ENCODE measurements around the gene WEE1. TPM values are rescaled to one million over a fixed set of nuclear protein-coding genes. Genes with fewer than 3 reads are reported as not detected.

WEE1 gene
- total and polyA plus RNA-seq, 2 experiments from 2014 or later = 50.7 to 149 TPM

DNA sequence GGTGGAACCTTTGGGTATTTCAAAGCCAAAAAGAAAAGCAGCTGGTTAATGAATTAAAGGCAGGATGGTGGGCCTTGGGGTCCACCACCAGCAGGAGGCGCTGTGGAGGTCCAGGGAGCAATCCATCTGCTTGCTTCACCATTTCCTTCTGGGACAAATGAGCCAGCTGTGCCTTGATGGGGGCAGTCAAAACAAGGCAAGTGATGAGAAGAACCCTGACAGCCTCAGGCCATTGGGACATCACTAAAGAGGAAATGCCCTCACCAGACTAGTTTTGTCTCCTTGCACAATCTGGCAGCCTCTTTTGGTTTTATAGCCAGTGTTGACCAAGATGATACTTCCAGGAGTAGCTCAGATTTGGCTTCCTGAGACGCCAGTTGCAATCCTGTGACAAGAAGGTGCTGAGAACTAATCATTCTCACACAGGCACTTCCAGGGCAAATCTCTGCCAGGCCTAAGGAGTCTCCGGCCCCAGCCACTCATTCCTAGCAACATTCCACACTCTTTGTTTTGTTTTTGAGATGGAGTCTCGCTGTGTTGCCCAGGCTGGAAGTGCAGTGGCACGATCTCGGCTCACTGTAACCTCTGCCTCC, 38.2 kb upstream of the WEE1 start:
- Mint-ChIP-seq H3K27me3 (ENCODE audit: insufficient read depth, low read depth, poor library complexity) (peaks cover 8% of the 10 kb centered on the region), H3K27ac (no peak overlapping the region), H3K36me3 (ENCODE audit: low read depth) (no peaks in the 10 kb centered on the region), H3K4me3 (no peak overlapping the region), H3K4me1 (peaks cover 22% of the 10 kb centered on the region), H3K9me3 (no peaks in the 10 kb centered on the region)
- peak; percentile 91 for DNase-seq (ENCODE audit: low spot score)
- Histone ChIP-seq H3K4me1 (ENCODE audit: insufficient read depth) (peaks cover 17% of the 10 kb centered on the region), H4K20me1 (replicated peaks; ENCODE audit: insufficient read depth) (no peaks in the 10 kb centered on the region), H3K9me2 (ENCODE audit: insufficient read depth) (no peaks in the 10 kb centered on the region), H3K27ac (ENCODE audit: low read depth) (peak overlapping the region; percentile 72; the same call in 1 of the 2 replicates), H3K79me2 (replicated peaks; ENCODE audit: insufficient read depth) (no peaks in the 10 kb centered on the region), H3K4me3 (no peak overlapping the region), H3K4me2 (no peak overlapping the region), H3K27me3 (ENCODE audit: insufficient read depth) (no peaks in the 10 kb centered on the region), H3K36me3 (ENCODE audit: insufficient read depth) (no peaks in the 10 kb centered on the region), H2AFZ (no peak overlapping the region), H3F3A (replicated peaks; ENCODE audit: low read depth) (no peaks in the 10 kb centered on the region)
- ATAC-seq = peak; percentile 74
- TF ChIP-seq, protein P1, sequence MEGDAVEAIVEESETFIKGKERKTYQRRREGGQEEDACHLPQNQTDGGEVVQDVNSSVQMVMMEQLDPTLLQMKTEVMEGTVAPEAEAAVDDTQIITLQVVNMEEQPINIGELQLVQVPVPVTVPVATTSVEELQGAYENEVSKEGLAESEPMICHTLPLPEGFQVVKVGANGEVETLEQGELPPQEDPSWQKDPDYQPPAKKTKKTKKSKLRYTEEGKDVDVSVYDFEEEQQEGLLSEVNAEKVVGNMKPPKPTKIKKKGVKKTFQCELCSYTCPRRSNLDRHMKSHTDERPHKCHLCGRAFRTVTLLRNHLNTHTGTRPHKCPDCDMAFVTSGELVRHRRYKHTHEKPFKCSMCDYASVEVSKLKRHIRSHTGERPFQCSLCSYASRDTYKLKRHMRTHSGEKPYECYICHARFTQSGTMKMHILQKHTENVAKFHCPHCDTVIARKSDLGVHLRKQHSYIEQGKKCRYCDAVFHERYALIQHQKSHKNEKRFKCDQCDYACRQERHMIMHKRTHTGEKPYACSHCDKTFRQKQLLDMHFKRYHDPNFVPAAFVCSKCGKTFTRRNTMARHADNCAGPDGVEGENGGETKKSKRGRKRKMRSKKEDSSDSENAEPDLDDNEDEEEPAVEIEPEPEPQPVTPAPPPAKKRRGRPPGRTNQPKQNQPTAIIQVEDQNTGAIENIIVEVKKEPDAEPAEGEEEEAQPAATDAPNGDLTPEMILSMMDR (conservative IDR thresholded peaks at IDR 0.05; ENCODE audit: low read depth in 2 of 2) = peak; percentile 95 to 100
- TF ChIP-seq CREB1 (CRISPR knock-in tag; IDR thresholded peaks at IDR 0.05; ENCODE audit: low read depth) = no peak
- TF ChIP-seq EZH2 (IDR thresholded peaks at IDR 0.05; ENCODE audit: low read depth, unreplicated experiment) = no peak
- TF ChIP-seq NANOG (IDR thresholded peaks at IDR 0.05; ENCODE audit: borderline replicate concordance) = no peak

DNA sequence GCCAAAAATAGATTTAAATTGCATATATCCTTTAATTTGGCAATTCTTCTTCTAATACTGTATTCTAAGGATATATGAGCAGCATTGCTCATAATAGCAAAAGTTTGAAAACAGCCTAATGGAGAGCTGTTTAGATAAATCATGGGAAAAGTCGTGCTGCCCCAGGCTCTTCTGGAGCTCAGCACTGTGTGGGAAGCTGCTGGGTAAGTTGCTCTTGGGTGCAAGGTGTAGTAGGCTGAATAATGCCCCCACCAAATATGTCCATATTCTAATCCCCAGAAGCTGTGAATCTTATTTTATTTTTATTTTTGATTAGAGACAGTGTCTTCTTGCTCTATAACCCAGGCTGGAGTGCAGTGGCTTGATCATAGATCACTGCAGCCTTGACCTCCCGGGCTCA, 34.9 kb upstream of the WEE1 start:
- no peaks in the 10 kb centered on the region for H3K9me2 ChIP-seq (ENCODE audit: insufficient read depth)

More for the DNA sequence above, 34.9 kb upstream of the WEE1 start:
- ATAC-seq (no peak), DNase-seq (ENCODE audit: low spot score) (no peak)
- H3K4me3 ChIP-seq = no peak overlapping the region
- Mint-ChIP-seq H3K4me1 (peaks cover 15% of the 10 kb centered on the region), H3K36me3 (ENCODE audit: low read depth) (no peaks in the 10 kb centered on the region), H3K4me3 (no peak overlapping the region), H3K27me3 (ENCODE audit: insufficient read depth, low read depth, poor library complexity) (peaks cover 8% of the 10 kb centered on the region), H3K9me3 (0 out of 3 replicates have a peak, but pooled peaks cover 3% of the 10 kb centered on the region), H3K27ac (no peak overlapping the region)
- H3F3A ChIP-seq (replicated peaks; ENCODE audit: low read depth) = no peaks in the 10 kb centered on the region
- no peaks in the 10 kb centered on the region for H3K36me3 ChIP-seq (ENCODE audit: insufficient read depth)
- H3K27ac ChIP-seq (ENCODE audit: low read depth) = no peak overlapping the region
- peaks cover 15% of the 10 kb centered on the region for H3K4me1 ChIP-seq (ENCODE audit: insufficient read depth)
- no peak overlapping the region for H3K4me2 ChIP-seq
- H3K27me3 ChIP-seq (ENCODE audit: insufficient read depth) = no peaks in the 10 kb centered on the region
- TF ChIP-seq STAT1 (IDR thresholded peaks at IDR 0.05; ENCODE audit: unreplicated experiment) = no peak
- TF ChIP-seq, protein P1 (conservative IDR thresholded peaks at IDR 0.05; ENCODE audit: low read depth in 2 of 2) = no peak
- no peak for TF ChIP-seq ZNF114 (CRISPR knock-in tag; IDR thresholded peaks at IDR 0.05)
- no peak for TF ChIP-seq ZNF331 (CRISPR knock-in tag; IDR thresholded peaks at IDR 0.05; ENCODE audit: low read depth)
- TF ChIP-seq EZH2 (IDR thresholded peaks at IDR 0.05; ENCODE audit: low read depth, unreplicated experiment) = no peak
- TF ChIP-seq, protein P2, sequence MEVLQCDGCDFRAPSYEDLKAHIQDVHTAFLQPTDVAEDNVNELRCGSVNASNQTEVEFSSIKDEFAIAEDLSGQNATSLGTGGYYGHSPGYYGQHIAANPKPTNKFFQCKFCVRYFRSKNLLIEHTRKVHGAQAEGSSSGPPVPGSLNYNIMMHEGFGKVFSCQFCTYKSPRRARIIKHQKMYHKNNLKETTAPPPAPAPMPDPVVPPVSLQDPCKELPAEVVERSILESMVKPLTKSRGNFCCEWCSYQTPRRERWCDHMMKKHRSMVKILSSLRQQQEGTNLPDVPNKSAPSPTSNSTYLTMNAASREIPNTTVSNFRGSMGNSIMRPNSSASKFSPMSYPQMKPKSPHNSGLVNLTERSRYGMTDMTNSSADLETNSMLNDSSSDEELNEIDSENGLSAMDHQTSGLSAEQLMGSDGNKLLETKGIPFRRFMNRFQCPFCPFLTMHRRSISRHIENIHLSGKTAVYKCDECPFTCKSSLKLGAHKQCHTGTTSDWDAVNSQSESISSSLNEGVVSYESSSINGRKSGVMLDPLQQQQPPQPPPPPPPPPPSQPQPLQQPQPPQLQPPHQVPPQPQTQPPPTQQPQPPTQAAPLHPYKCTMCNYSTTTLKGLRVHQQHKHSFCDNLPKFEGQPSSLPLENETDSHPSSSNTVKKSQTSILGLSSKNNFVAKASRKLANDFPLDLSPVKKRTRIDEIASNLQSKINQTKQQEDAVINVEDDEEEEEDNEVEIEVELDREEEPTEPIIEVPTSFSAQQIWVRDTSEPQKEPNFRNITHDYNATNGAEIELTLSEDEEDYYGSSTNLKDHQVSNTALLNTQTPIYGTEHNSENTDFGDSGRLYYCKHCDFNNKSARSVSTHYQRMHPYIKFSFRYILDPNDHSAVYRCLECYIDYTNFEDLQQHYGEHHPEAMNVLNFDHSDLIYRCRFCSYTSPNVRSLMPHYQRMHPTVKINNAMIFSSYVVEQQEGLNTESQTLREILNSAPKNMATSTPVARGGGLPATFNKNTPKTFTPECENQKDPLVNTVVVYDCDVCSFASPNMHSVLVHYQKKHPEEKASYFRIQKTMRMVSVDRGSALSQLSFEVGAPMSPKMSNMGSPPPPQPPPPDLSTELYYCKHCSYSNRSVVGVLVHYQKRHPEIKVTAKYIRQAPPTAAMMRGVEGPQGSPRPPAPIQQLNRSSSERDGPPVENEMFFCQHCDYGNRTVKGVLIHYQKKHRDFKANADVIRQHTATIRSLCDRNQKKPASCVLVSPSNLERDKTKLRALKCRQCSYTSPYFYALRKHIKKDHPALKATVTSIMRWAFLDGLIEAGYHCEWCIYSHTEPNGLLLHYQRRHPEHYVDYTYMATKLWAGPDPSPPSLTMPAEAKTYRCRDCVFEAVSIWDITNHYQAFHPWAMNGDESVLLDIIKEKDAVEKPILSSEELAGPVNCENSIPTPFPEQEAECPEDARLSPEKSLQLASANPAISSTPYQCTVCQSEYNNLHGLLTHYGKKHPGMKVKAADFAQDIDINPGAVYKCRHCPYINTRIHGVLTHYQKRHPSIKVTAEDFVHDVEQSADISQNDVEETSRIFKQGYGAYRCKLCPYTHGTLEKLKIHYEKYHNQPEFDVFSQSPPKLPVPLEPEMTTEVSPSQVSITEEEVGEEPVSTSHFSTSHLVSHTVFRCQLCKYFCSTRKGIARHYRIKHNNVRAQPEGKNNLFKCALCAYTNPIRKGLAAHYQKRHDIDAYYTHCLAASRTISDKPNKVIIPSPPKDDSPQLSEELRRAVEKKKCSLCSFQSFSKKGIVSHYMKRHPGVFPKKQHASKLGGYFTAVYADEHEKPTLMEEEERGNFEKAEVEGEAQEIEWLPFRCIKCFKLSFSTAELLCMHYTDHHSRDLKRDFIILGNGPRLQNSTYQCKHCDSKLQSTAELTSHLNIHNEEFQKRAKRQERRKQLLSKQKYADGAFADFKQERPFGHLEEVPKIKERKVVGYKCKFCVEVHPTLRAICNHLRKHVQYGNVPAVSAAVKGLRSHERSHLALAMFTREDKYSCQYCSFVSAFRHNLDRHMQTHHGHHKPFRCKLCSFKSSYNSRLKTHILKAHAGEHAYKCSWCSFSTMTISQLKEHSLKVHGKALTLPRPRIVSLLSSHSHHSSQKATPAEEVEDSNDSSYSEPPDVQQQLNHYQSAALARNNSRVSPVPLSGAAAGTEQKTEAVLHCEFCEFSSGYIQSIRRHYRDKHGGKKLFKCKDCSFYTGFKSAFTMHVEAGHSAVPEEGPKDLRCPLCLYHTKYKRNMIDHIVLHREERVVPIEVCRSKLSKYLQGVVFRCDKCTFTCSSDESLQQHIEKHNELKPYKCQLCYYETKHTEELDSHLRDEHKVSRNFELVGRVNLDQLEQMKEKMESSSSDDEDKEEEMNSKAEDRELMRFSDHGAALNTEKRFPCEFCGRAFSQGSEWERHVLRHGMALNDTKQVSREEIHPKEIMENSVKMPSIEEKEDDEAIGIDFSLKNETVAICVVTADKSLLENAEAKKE (CRISPR knock-in tag; IDR thresholded peaks at IDR 0.05) = no peak
- no peaks in the 10 kb centered on the region for H4K20me1 ChIP-seq (replicated peaks; ENCODE audit: insufficient read depth)
- no peak overlapping the region for H2AFZ ChIP-seq
- no peaks in the 10 kb centered on the region for H3K79me2 ChIP-seq (replicated peaks; ENCODE audit: insufficient read depth)
